ENCODE results near the gene APOBEC3B.
"Not testable (repeated sequence)": the region's sequence is repeated elsewhere in the genome, so short reads cannot be mapped to it uniquely, and the experiment has no call there.

DNA sequence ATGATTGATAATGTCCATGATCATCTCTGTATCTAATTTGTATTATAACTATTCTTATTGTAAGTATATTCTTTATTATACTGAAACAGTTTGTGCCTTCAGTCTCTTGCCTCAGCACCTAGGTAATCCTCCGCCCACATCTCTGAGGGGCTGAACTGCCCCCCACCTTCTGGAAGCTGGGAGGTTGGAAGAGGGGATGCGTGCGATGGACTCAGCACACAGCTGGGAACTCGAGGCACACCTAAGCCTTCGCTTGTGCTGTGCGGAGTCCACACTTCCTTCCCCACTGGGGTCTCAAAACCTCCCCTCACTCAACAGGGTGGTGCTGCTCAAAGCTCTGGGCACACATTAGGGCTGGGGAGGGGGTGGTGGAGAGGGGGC lies 31.4 kb downstream of the APOBEC3B start:
- TF ChIP-seq, protein P1, sequence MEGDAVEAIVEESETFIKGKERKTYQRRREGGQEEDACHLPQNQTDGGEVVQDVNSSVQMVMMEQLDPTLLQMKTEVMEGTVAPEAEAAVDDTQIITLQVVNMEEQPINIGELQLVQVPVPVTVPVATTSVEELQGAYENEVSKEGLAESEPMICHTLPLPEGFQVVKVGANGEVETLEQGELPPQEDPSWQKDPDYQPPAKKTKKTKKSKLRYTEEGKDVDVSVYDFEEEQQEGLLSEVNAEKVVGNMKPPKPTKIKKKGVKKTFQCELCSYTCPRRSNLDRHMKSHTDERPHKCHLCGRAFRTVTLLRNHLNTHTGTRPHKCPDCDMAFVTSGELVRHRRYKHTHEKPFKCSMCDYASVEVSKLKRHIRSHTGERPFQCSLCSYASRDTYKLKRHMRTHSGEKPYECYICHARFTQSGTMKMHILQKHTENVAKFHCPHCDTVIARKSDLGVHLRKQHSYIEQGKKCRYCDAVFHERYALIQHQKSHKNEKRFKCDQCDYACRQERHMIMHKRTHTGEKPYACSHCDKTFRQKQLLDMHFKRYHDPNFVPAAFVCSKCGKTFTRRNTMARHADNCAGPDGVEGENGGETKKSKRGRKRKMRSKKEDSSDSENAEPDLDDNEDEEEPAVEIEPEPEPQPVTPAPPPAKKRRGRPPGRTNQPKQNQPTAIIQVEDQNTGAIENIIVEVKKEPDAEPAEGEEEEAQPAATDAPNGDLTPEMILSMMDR (IDR thresholded peaks at IDR 0.05; ENCODE audit: extremely low read depth in 1 of 2, insufficient read depth in 1 of 2, low read depth in 1 of 2, low read length in 2 of 2), result not testable (repeated sequence)
- TF ChIP-seq POLR2AphosphoS5 (IDR thresholded peaks at IDR 0.05; ENCODE audit: insufficient read depth, low read depth, low read length), result not testable (repeated sequence)
